IMR-90 (cell line): ENCODE measurements around the gene SELENOP. TPM values are rescaled to one million over a fixed set of nuclear protein-coding genes. Genes with fewer than 3 reads are reported as not detected.

Source experiments
- ATAC-seq: fragments of 200-7000 bp; cut with Tn5 transposase; 2 replicates; pipeline ENCODE4 v1.9.1; 2020; ENCODE audit warnings: low read depth, mild to moderate bottlenecking, moderate library complexity
- BruUV-seq: library from RNA; stranded (reverse); fragments of 400-500 nt; replicated peaks from 2 replicates; lab custom pipeline; 2021; lab: Mats Ljungman, UMichigan
- CTCF ChIA-PET: fragments of 300-600 bp; formaldehyde crosslinking; extraction: SDS; loops from one replicate; lab custom pipeline; 2021; ENCODE audit warnings: antibody characterized with exemption; lab: Yijun Ruan, JAX
- POLR2A ChIA-PET: fragments of 300-600 bp; sonication (Branson Sonifier 250); formaldehyde crosslinking; loops from one replicate; lab custom pipeline; 2022; ENCODE audit warnings: antibody characterized with exemption; ENCODE audit not compliant: unreplicated experiment; lab: Charles Lee
- DNase-seq: peaks from one replicate; pipeline ENCODE4 v3.0.0; 2013
- H2AFZ ChIP-seq: replicated peaks from 2 replicates; pipeline ENCODE3; 2013; ENCODE audit warnings: low read length, mild to moderate bottlenecking; ENCODE audit not compliant: poor library complexity
- H2AK5ac ChIP-seq: 2 replicates; pipeline ENCODE4 v1.6.1; 2013; ENCODE audit warnings: low read depth, low read length, inconsistent platforms
- H2AK9ac ChIP-seq: replicated peaks from 2 replicates; pipeline ENCODE3; 2013; ENCODE audit warnings: mild to moderate bottlenecking, low read depth, low read length, moderate library complexity; ENCODE audit not compliant: poor library complexity
- H2BK120ac ChIP-seq: 2 replicates; pipeline ENCODE4 v1.6.1; 2013; ENCODE audit warnings: low read depth, low read length, inconsistent platforms
- H2BK15ac ChIP-seq: 3 replicates; pipeline ENCODE4 v1.6.1; 2013; ENCODE audit warnings: low read depth, low read length, inconsistent platforms
- H2BK20ac ChIP-seq: 2 replicates; pipeline ENCODE4 v1.6.1; 2013; ENCODE audit warnings: low read depth, mild to moderate bottlenecking, inconsistent platforms, low read length, moderate library complexity
- H2BK5ac ChIP-seq: 2 replicates; pipeline ENCODE4 v1.6.1; 2013; ENCODE audit warnings: mild to moderate bottlenecking, low read depth, low read length, inconsistent platforms; ENCODE audit not compliant: poor library complexity, severe bottlenecking
- H3K14ac ChIP-seq: replicated peaks from 2 replicates; pipeline ENCODE4 v1.6.1; 2013; ENCODE audit warnings: low read depth, low read length, inconsistent platforms
- H3K18ac ChIP-seq: 2 replicates; pipeline ENCODE4 v1.6.1; 2013; ENCODE audit warnings: low read depth, low read length, control low read depth
- H3K23ac ChIP-seq: 2 replicates; pipeline ENCODE4 v1.6.1; 2013; ENCODE audit warnings: low read depth, low read length, inconsistent platforms
- H3K27ac ChIP-seq: 2 replicates; pipeline ENCODE4 v1.5.1; 2013; ENCODE audit warnings: mild to moderate bottlenecking, control low read depth, low read length; ENCODE audit not compliant: insufficient read depth
- H3K27me3 ChIP-seq: 2 replicates; pipeline ENCODE4 v1.6.1; 2013; ENCODE audit warnings: low read length; ENCODE audit not compliant: control insufficient read depth, insufficient read depth
- H3K36me3 ChIP-seq: 2 replicates; pipeline ENCODE4 v1.6.1; 2013; ENCODE audit warnings: low read length, mixed read lengths; ENCODE audit not compliant: control insufficient read depth, insufficient read depth
- H3K4ac ChIP-seq: 2 replicates; pipeline ENCODE4 v1.6.1; 2013; ENCODE audit warnings: low read depth, low read length, inconsistent platforms
- H3K4me1 ChIP-seq: 2 replicates; pipeline ENCODE4 v1.6.1; 2013; ENCODE audit warnings: low read length, mixed read lengths; ENCODE audit not compliant: control insufficient read depth, insufficient read depth
- H3K4me2 ChIP-seq: 2 replicates; pipeline ENCODE4 v1.6.1; 2013; ENCODE audit warnings: low read depth, mild to moderate bottlenecking, control low read depth, low read length, moderate library complexity
- H3K4me3 ChIP-seq: 2 replicates; pipeline ENCODE4 v1.5.1; 2013; ENCODE audit warnings: low read depth, mild to moderate bottlenecking, control low read depth, low read length, moderate library complexity; ENCODE audit not compliant: insufficient read depth
- H3K56ac ChIP-seq: 2 replicates; pipeline ENCODE4 v1.6.1; 2013; ENCODE audit warnings: low read length, inconsistent platforms; ENCODE audit not compliant: insufficient read depth; ENCODE audit errors: extremely low read depth
- H3K79me1 ChIP-seq, 2 experiments: 2 replicates each; pipeline ENCODE4 v1.6.1; 2013; ENCODE audit warnings: low read length in 2 of 2, inconsistent platforms in 1 of 2, low read depth in 1 of 2
- H3K9ac ChIP-seq: 2 replicates; pipeline ENCODE4 v1.6.1; 2013; ENCODE audit warnings: low read depth, low read length, control low read depth
- H3K9me1 ChIP-seq: 2 replicates; pipeline ENCODE4 v1.6.1; 2013; ENCODE audit warnings: low read length, inconsistent platforms; ENCODE audit not compliant: insufficient read depth
- H3K9me3 ChIP-seq: 2 replicates; pipeline ENCODE4 v1.6.1; 2013; ENCODE audit warnings: low read length; ENCODE audit not compliant: control insufficient read depth, insufficient read depth
- H4K20me1 ChIP-seq: 2 replicates; pipeline ENCODE4 v1.6.1; 2013; ENCODE audit warnings: low read length, inconsistent platforms; ENCODE audit not compliant: insufficient read depth
- H4K5ac ChIP-seq: 2 replicates; pipeline ENCODE4 v1.6.1; 2013; ENCODE audit warnings: mild to moderate bottlenecking, low read depth, low read length, control low read depth
- H4K8ac ChIP-seq, 2 experiments: 2 replicates each; pipeline ENCODE4 v1.6.1; 2013; ENCODE audit warnings: low read depth in 2 of 2, low read length in 2 of 2, control low read depth in 1 of 2, inconsistent platforms in 1 of 2
- H4K91ac ChIP-seq: 2 replicates; pipeline ENCODE4 v1.6.1; 2013; ENCODE audit warnings: low read depth, low read length, inconsistent platforms; ENCODE audit not compliant: insufficient read depth
- BHLHE40 ChIP-seq: fragments of 150-350 bp; IDR thresholded peaks from 2 replicates; pipeline ENCODE4 v1.6.1; 2016; ENCODE audit warnings: mild to moderate bottlenecking, low read depth, low read length
- CEBPB ChIP-seq: IDR thresholded peaks from 2 replicates; pipeline ENCODE4 v1.6.1; 2012; ENCODE audit warnings: low read depth, low read length, improper control_type of control experiment
- CHD1 ChIP-seq: IDR thresholded peaks from 2 replicates; pipeline ENCODE4 v1.6.1; 2012; ENCODE audit warnings: low read depth, low read length, improper control_type of control experiment
- CTCF ChIP-seq: conservative IDR thresholded peaks from 2 replicates; pipeline ENCODE4 v1.5.1; 2012; ENCODE audit warnings: mild to moderate bottlenecking, low read depth, low read length, improper control_type of control experiment
- ELK1 ChIP-seq: fragments of 150-350 bp; IDR thresholded peaks from 2 replicates; pipeline ENCODE4 v1.6.1; 2016; ENCODE audit warnings: low read depth, mild to moderate bottlenecking, low read length, moderate library complexity, borderline replicate concordance
- FOS ChIP-seq: fragments of 150-350 bp; IDR thresholded peaks from 2 replicates; pipeline ENCODE4 v1.6.1; 2016; ENCODE audit warnings: low read depth, low read length
- MAFK ChIP-seq: IDR thresholded peaks from 2 replicates; pipeline ENCODE4 v1.6.1; 2012; ENCODE audit warnings: low read depth, low read length, improper control_type of control experiment
- MAZ ChIP-seq: IDR thresholded peaks from 2 replicates; pipeline ENCODE4 v1.6.1; 2012; ENCODE audit warnings: low read depth, mild to moderate bottlenecking, low read length, improper control_type of control experiment, moderate library complexity, borderline replicate concordance
- MXI1 ChIP-seq: IDR thresholded peaks from 2 replicates; pipeline ENCODE4 v1.6.1; 2012; ENCODE audit warnings: low read depth, mild to moderate bottlenecking, low read length, moderate library complexity, borderline replicate concordance
- NFE2L2 ChIP-seq: fragments of 150-350 bp; IDR thresholded peaks from 2 replicates; pipeline ENCODE4 v1.6.1; 2016; ENCODE audit warnings: low read depth, mild to moderate bottlenecking, low read length
- POLR2A ChIP-seq: IDR thresholded peaks from 2 replicates; pipeline ENCODE4 v1.6.1; 2012; ENCODE audit warnings: mild to moderate bottlenecking, low read depth, low read length
- RAD21 ChIP-seq: IDR thresholded peaks from 2 replicates; pipeline ENCODE4 v1.6.1; 2012; ENCODE audit warnings: low read length, improper control_type of control experiment
- RCOR1 ChIP-seq: IDR thresholded peaks from 2 replicates; pipeline ENCODE4 v1.6.1; 2012; ENCODE audit warnings: mild to moderate bottlenecking, low read length, improper control_type of control experiment; ENCODE audit not compliant: insufficient replicate concordance
- RFX5 ChIP-seq: IDR thresholded peaks from 2 replicates; pipeline ENCODE4 v1.8.0; 2012; ENCODE audit warnings: low read depth, mild to moderate bottlenecking, low read length, moderate library complexity
- SMC3 ChIP-seq: fragments of 150-350 bp; IDR thresholded peaks from 2 replicates; pipeline ENCODE4 v1.6.1; 2016; ENCODE audit warnings: low read depth, mild to moderate bottlenecking, antibody characterized with exemption, low read length, moderate library complexity
- USF2 ChIP-seq: fragments of 150-350 bp; IDR thresholded peaks from 2 replicates; pipeline ENCODE4 v1.6.1; 2017; ENCODE audit warnings: mild to moderate bottlenecking, antibody characterized with exemption, low read length, low read depth
- WGBS, 2 experiments: methylation state at CpG; one replicate each; pipeline versions ENCODE4 v1.1.5 to v1.1.7; 2013; ENCODE audit warnings: missing lambda C conversion rate in 2 of 2; ENCODE audit not compliant: insufficient read length in 1 of 2; ENCODE audit errors: extremely low coverage in 2 of 2; 5-methylcytosine and 5-hydroxymethylcytosine counted together
- dilution Hi-C: fragments of 300-500 bp; cut with HindIII; formaldehyde crosslinking; loops from one replicate; pipeline ENCODE4 v1.14.3; 2018; ENCODE audit warnings: low sequenced_read_pairs; ENCODE audit not compliant: unreplicated experiment
- in situ Hi-C: fragments of 300-500 bp; cut with MboI; formaldehyde crosslinking; loops from 3 replicates; pipeline ENCODE4 v1.14.3; 2019; ENCODE audit warnings: low sequenced_read_pairs, inconsistent platforms, mixed read lengths
- intact Hi-C: fragments of 100-400 bp; cut with micrococcal nuclease; formaldehyde crosslinking; loops from 2 replicates; pipeline ENCODE4 v1.10.0; 2022
- polyA plus RNA-seq, 3 experiments: library from polyadenylated mRNA; depleted of rRNA; stranded (reverse); fragments of >200 nt; gene quantifications; 2 replicates each; pipeline ENCODE4 v1.2.3, GENCODE V29; 2012; ENCODE audit warnings: low replicate concordance in 1 of 3
- total RNA-seq: library from RNA; depleted of rRNA; stranded (reverse); fragments of >200 nt; gene quantifications from 2 replicates; pipeline ENCODE4 v1.2.3, GENCODE V29; 2012

SELENOP gene
- total and polyA plus RNA-seq, 2 of the 4 experiments (the other 2 are of a cell fraction) = 0.55 to 1.1 TPM

- no peak overlapping the region for H3K23ac ChIP-seq
- H3K9ac ChIP-seq = no peak overlapping the region
- WGBS, 2 experiments = no CpG with 5 or more reads among the region's 1 CpG
- no peak overlapping the region for H2AK5ac ChIP-seq
- TF ChIP-seq USF2 (no peak), SMC3 (no peak), MAFK (no peak), ELK1 (no peak), POLR2A (no peak), CEBPB (no peak), RCOR1 (no peak), MXI1 (no peak), FOS (no peak), NFE2L2 (no peak), RFX5 (no peak), MAZ (no peak), BHLHE40 (no peak), CHD1 (no peak), CTCF (no peak), RAD21 (no peak)
- no peak overlapping the region for H4K91ac ChIP-seq
- H3K4me1 ChIP-seq = no peaks in the 10 kb centered on the region
- H3K36me3 ChIP-seq = no peaks in the 10 kb centered on the region
- H3K79me1 ChIP-seq = no peaks in the 10 kb centered on the region
- no peak overlapping the region for H3K4me3 ChIP-seq
- no peaks in the 10 kb centered on the region for H3K27me3 ChIP-seq
- no peak overlapping the region for H3K4ac ChIP-seq
- H2AFZ ChIP-seq = no peak overlapping the region
- in situ Hi-C loops (no loop called here), dilution Hi-C loops (no loop called here), intact Hi-C loops (no loop called here)
- H3K56ac ChIP-seq = no peak overlapping the region
- no peak overlapping the region for H2BK120ac ChIP-seq
- no peak for ATAC-seq
- H3K4me2 ChIP-seq = no peak overlapping the region
- no peak overlapping the region for H3K18ac ChIP-seq
- no peak overlapping the region for H2BK20ac ChIP-seq
- no peaks in the 10 kb centered on the region for H3K9me1 ChIP-seq
- DNase-seq = no peak
- no peak overlapping the region for H3K27ac ChIP-seq
- H4K5ac ChIP-seq = no peak overlapping the region
- no peaks in the 10 kb centered on the region for H4K20me1 ChIP-seq
- BruUV-seq = no TSS peak
- H3K14ac ChIP-seq = no peak overlapping the region
- no peak overlapping the region for H4K8ac ChIP-seq
- CTCF ChIA-PET = no interaction called here
- no peaks in the 10 kb centered on the region for H3K9me3 ChIP-seq
- no peak overlapping the region for H2BK15ac ChIP-seq
- no peak overlapping the region for H2AK9ac ChIP-seq
- POLR2A ChIA-PET = no interaction called here
- H2BK5ac ChIP-seq = no peak overlapping the region
Measured at GRCh38 chr5:42852826-42853225, 41.1 kb upstream of the SELENOP start.
